GM21717 (cell line): ENCODE measurements around the gene ARFGAP3.

Source experiments
- ATAC-seq: cut with Tn5 transposase; IDR thresholded peaks from one replicate; pipeline ENCODE4 v1.9.1; 2021; ENCODE audit warnings: mild to moderate bottlenecking, moderate library complexity; ENCODE audit not compliant: unreplicated experiment

Gene ARFGAP3

GRCh38 chr22:42865536-42865935 is 8.5 kb upstream of the ARFGAP3 start:
- no peak for ATAC-seq

GRCh38 chr22:42863349-42863961 is 6.4 kb upstream of the ARFGAP3 start:
- no peak for ATAC-seq

GRCh38 chr22:42862045-42862734 is 5.1 kb upstream of the ARFGAP3 start:
- no peak for ATAC-seq

- ATAC-seq = no peak
Observed at GRCh38 chr22:42860968-42861367, 3.9 kb upstream of the ARFGAP3 start.

GRCh38 chr22:42857845-42858481 is 890 bp upstream of the ARFGAP3 start:
- no peak for ATAC-seq

GRCh38 chr22:42856179-42856864 is 751 bp downstream of the ARFGAP3 start:
- peak; percentile 29 for ATAC-seq

GRCh38 chr22:42855721-42856120 is 1.4 kb downstream of the ARFGAP3 start:
- no peak for ATAC-seq

GRCh38 chr22:42855211-42855610 is 1.9 kb downstream of the ARFGAP3 start:
- ATAC-seq = no peak

GRCh38 chr22:42848941-42849550 is 8.0 kb downstream of the ARFGAP3 start:
- ATAC-seq = no peak

GRCh38 chr22:42847110-42847509 is 10.0 kb downstream of the ARFGAP3 start:
- ATAC-seq = no peak

GRCh38 chr22:42844756-42845155 is 12.3 kb downstream of the ARFGAP3 start:
- ATAC-seq = no peak

- ATAC-seq = no peak
Observed at GRCh38 chr22:42842658-42843370, 14.3 kb downstream of the ARFGAP3 start.

GRCh38 chr22:42841444-42841843 is 15.6 kb downstream of the ARFGAP3 start:
- no peak for ATAC-seq

- ATAC-seq = no peak
Observed at GRCh38 chr22:42837556-42837955, 19.5 kb downstream of the ARFGAP3 start.

- no peak for ATAC-seq
Observed at GRCh38 chr22:42836026-42836425, 21.0 kb downstream of the ARFGAP3 start.

GRCh38 chr22:42834177-42834949 is 22.7 kb downstream of the ARFGAP3 start:
- no peak for ATAC-seq

- no peak for ATAC-seq
Observed at GRCh38 chr22:42833104-42833503, 24.0 kb downstream of the ARFGAP3 start.

GRCh38 chr22:42831712-42832111 is 25.4 kb downstream of the ARFGAP3 start:
- no peak for ATAC-seq

- no peak for ATAC-seq
Observed at GRCh38 chr22:42830161-42830560, 26.9 kb downstream of the ARFGAP3 start.

GRCh38 chr22:42829302-42829701 is 27.8 kb downstream of the ARFGAP3 start:
- ATAC-seq = no peak
